PC-3 (cell line): ENCODE results near the gene CCDC185. TPM values are rescaled to one million over a fixed set of nuclear protein-coding genes. Genes with fewer than 3 reads are reported as not detected.

Experiments used
- ATAC-seq: fragments of 200-7000 bp; cut with Tn5 transposase; 2 replicates; pipeline ENCODE4 v1.9.1; 2020; ENCODE audit warnings: mild to moderate bottlenecking, moderate library complexity
- BruUV-seq: library from RNA; stranded (reverse); fragments of 400-500 nt; replicated peaks from 2 replicates; lab custom pipeline; 2021; lab: Mats Ljungman, UMichigan
- CTCF ChIA-PET: fragments of 300-600 bp; sonication (Branson Sonifier 250); formaldehyde crosslinking; loops from one replicate; lab custom pipeline; 2022; ENCODE audit warnings: antibody characterized with exemption; lab: Charles Lee
- POLR2A ChIA-PET: fragments of 300-600 bp; sonication (Branson Sonifier 250); formaldehyde crosslinking; loops from one replicate; lab custom pipeline; 2022; ENCODE audit warnings: antibody characterized with exemption; ENCODE audit not compliant: unreplicated experiment; lab: Charles Lee
- DNase-seq: peaks from one replicate; pipeline ENCODE4 v3.0.0-alpha.2; 2015
- H2AFZ ChIP-seq: fragments of 300-600 bp; sonication (generic); 2 replicates; pipeline ENCODE4 v1.6.0; 2016; ENCODE audit warnings: antibody characterized with exemption, low read length
- H3F3A ChIP-seq: fragments of 300-600 bp; sonication (generic); one replicate; pipeline ENCODE4 v1.6.0; 2017; ENCODE audit warnings: antibody characterized with exemption, low read length, control low read depth, mild to moderate bottlenecking; ENCODE audit not compliant: unreplicated experiment
- H3K27ac ChIP-seq: fragments of 300-600 bp; sonication (generic); 2 replicates; pipeline ENCODE4 v1.5.1; 2016; ENCODE audit warnings: mild to moderate bottlenecking, low read length
- H3K27me3 ChIP-seq: fragments of 300-600 bp; sonication (generic); 2 replicates; pipeline ENCODE4 v1.6.1; 2016; ENCODE audit warnings: low read length, mixed read lengths
- H3K36me3 ChIP-seq: fragments of 300-600 bp; sonication (generic); 2 replicates; pipeline ENCODE4 v1.6.1; 2016; ENCODE audit warnings: low read depth, mixed run types, low read length, mixed read lengths
- H3K4me1 ChIP-seq: fragments of 300-600 bp; sonication (generic); 2 replicates; pipeline ENCODE4 v1.5.1; 2016; ENCODE audit warnings: low read length; ENCODE audit not compliant: insufficient read depth
- H3K4me2 ChIP-seq: fragments of 300-600 bp; sonication (generic); 2 replicates; pipeline ENCODE4 v1.6.0; 2016; ENCODE audit warnings: low read length
- H3K4me3 ChIP-seq: fragments of 300-600 bp; sonication (generic); 2 replicates; pipeline ENCODE4 v1.5.1; 2016; ENCODE audit warnings: mild to moderate bottlenecking, low read length, mixed read lengths
- H3K79me2 ChIP-seq: fragments of 300-600 bp; sonication (generic); 2 replicates; pipeline ENCODE4 v1.6.1; 2017; ENCODE audit warnings: low read length, mixed read lengths
- H3K9ac ChIP-seq: fragments of 300-600 bp; sonication (generic); 2 replicates; pipeline ENCODE4 v1.6.0; 2016; ENCODE audit warnings: mild to moderate bottlenecking, low read length
- H3K9me2 ChIP-seq: fragments of 300-600 bp; sonication (generic); replicated peaks from 2 replicates; pipeline ENCODE4 v1.6.1; 2016; ENCODE audit warnings: mixed run types, low read length, mixed read lengths
- H3K9me3 ChIP-seq: fragments of 300-600 bp; sonication (generic); 2 replicates; pipeline ENCODE4 v1.6.1; 2016; ENCODE audit warnings: low read length, mixed read lengths
- H4K20me1 ChIP-seq: fragments of 300-600 bp; sonication (generic); 2 replicates; pipeline ENCODE4 v1.6.1; 2016; ENCODE audit warnings: low read length, mixed read lengths
- CTCF ChIP-seq: fragments of 300-600 bp; sonication (generic); conservative IDR thresholded peaks from 2 replicates; pipeline ENCODE4 v1.5.1; 2017; ENCODE audit warnings: antibody characterized with exemption, low read depth, mild to moderate bottlenecking, low read length
- EZH2 ChIP-seq: fragments of 300-600 bp; sonication (generic); IDR thresholded peaks from one replicate; pipeline ENCODE4 v1.6.1; 2017; ENCODE audit warnings: antibody characterized with exemption, mild to moderate bottlenecking, low read length; ENCODE audit not compliant: unreplicated experiment
- EZH2phosphoT487 ChIP-seq: fragments of 300-600 bp; sonication (generic); IDR thresholded peaks from 2 replicates; pipeline ENCODE4 v1.6.1; 2018; ENCODE audit warnings: mild to moderate bottlenecking, antibody characterized with exemption, low read length, borderline replicate concordance
- intact Hi-C: fragments of 100-400 bp; cut with micrococcal nuclease; formaldehyde crosslinking; loops from 2 replicates; pipeline ENCODE4 v1.9.0; 2023
- total RNA-seq: library from RNA; depleted of rRNA; stranded (reverse); fragments of >200 nt; gene quantifications from 2 replicates; pipeline ENCODE4 v1.2.3, GENCODE V29; 2014; rRNA removed

CCDC185 gene
- total RNA-seq, 1 experiment from 2014 or later, result not detected

GRCh38 chr1:223437151-223437550 is 43.9 kb downstream of the CCDC185 start:
- H3K27me3 ChIP-seq, result peaks cover 35% of the 10 kb centered on the region
- POLR2A ChIA-PET, result no interaction called here
- ATAC-seq (no peak), DNase-seq (no peak)
- no peak overlapping the region for H3K4me2 ChIP-seq
- H2AFZ ChIP-seq, result no peak overlapping the region
- H4K20me1 ChIP-seq, result no peaks in the 10 kb centered on the region
- H3K36me3 ChIP-seq, result no peaks in the 10 kb centered on the region
- H3K9ac ChIP-seq, result no peak overlapping the region
- no peaks in the 10 kb centered on the region for H3K9me2 ChIP-seq
- intact Hi-C loops, result no loop called here
- CTCF ChIA-PET, result no interaction called here
- no peaks in the 10 kb centered on the region for H3F3A ChIP-seq
- H3K4me3 ChIP-seq, result no peak overlapping the region
- H3K27ac ChIP-seq, result no peak overlapping the region
- BruUV-seq, result no TSS peak
- no peaks in the 10 kb centered on the region for H3K9me3 ChIP-seq
- H3K4me1 ChIP-seq, result no peaks in the 10 kb centered on the region
- no peaks in the 10 kb centered on the region for H3K79me2 ChIP-seq
- no peak for TF ChIP-seq EZH2phosphoT487
- TF ChIP-seq CTCF, result no peak
- no peak for TF ChIP-seq EZH2

- no peak for DNase-seq
- H3K36me3 ChIP-seq, result no peaks in the 10 kb centered on the region
- no peaks in the 10 kb centered on the region for H3K9me2 ChIP-seq
- no peak for TF ChIP-seq EZH2phosphoT487
- no peaks in the 10 kb centered on the region for H3F3A ChIP-seq
- no peak for ATAC-seq
- H3K27me3 ChIP-seq, result peaks cover 18% of the 10 kb centered on the region; the same call in 1 of the 2 replicates
- intact Hi-C loops, result no loop called here
- H3K27ac ChIP-seq, result no peak overlapping the region
- BruUV-seq, result no TSS peak
- no peaks in the 10 kb centered on the region for H3K4me1 ChIP-seq
- ChIA-PET CTCF (no interaction called here), POLR2A (no interaction called here)
- no peak overlapping the region for H3K4me2 ChIP-seq
- H3K79me2 ChIP-seq, result no peaks in the 10 kb centered on the region
- H2AFZ ChIP-seq, result no peak overlapping the region
- H4K20me1 ChIP-seq, result no peaks in the 10 kb centered on the region
- H3K9ac ChIP-seq, result no peak overlapping the region
- no peak overlapping the region for H3K4me3 ChIP-seq
- H3K9me3 ChIP-seq, result no peaks in the 10 kb centered on the region
These were observed 50.2 kb downstream of the CCDC185 start for GRCh38 chr1:223443397-223443796.

- Histone ChIP-seq H3K4me3 (no peak overlapping the region), H3K4me2 (no peak overlapping the region), H3K4me1 (no peaks in the 10 kb centered on the region), H3K36me3 (no peaks in the 10 kb centered on the region), H3K27ac (no peak overlapping the region), H3K79me2 (no peaks in the 10 kb centered on the region), H2AFZ (no peak overlapping the region), H3K27me3 (peaks cover 18% of the 10 kb centered on the region; the same call in 1 of the 2 replicates), H3K9me3 (no peaks in the 10 kb centered on the region), H4K20me1 (no peaks in the 10 kb centered on the region), H3F3A (no peaks in the 10 kb centered on the region), H3K9ac (no peak overlapping the region), H3K9me2 (no peaks in the 10 kb centered on the region)
- CTCF ChIA-PET, result no interaction called here
- ATAC-seq, result no peak
- POLR2A ChIA-PET, result no interaction called here
- TF ChIP-seq EZH2 (no peak), EZH2phosphoT487 (no peak)
- DNase-seq, result peak; percentile 34
- intact Hi-C loops, result no loop called here
- BruUV-seq, result no TSS peak
These were observed 51.2 kb downstream of the CCDC185 start for GRCh38 chr1:223444411-223444810.

Other genes with a start within 250 kb of the CCDC185 start
- gene SUSD4, start 29.2 kb upstream of the CCDC185 start, total RNA-seq, result 1.3 and 5.2 TPM in 2 replicates